PFSK-1 (cell line): ENCODE measurements around the gene TRIP11.

Experiments used
- FOXP2 ChIP-seq: optimal IDR thresholded peaks from 2 replicates; pipeline ENCODE3; 2011; ENCODE audit warnings: borderline replicate concordance, control low read depth, inconsistent platforms; ENCODE audit not compliant: insufficient read depth; ENCODE audit errors: extremely low read length, extremely low read depth
- POLR2AphosphoS5 ChIP-seq: IDR thresholded peaks from 2 replicates; pipeline ENCODE4 v1.6.1; 2012; ENCODE audit warnings: low read depth, mild to moderate bottlenecking, control low read depth, low read length, moderate library complexity
- REST ChIP-seq, 2 experiments: IDR thresholded peaks; 2 replicates each; pipeline versions ENCODE4 v1.6.1 to v1.8.0; 2011 to 2012; ENCODE audit warnings: low read depth in 2 of 2, low read length in 2 of 2, control low read depth in 1 of 2, inconsistent platforms in 1 of 2, mild to moderate bottlenecking in 1 of 2, moderate library complexity in 1 of 2; ENCODE audit not compliant: insufficient read depth in 1 of 2
- SIN3A ChIP-seq: IDR thresholded peaks from 2 replicates; pipeline ENCODE4 v1.6.1; 2012; ENCODE audit warnings: mild to moderate bottlenecking, low read length, moderate library complexity, borderline replicate concordance; ENCODE audit not compliant: insufficient read depth
- TAF1 ChIP-seq: IDR thresholded peaks from 2 replicates; pipeline ENCODE4 v1.6.1; 2012; ENCODE audit warnings: low read length, control low read depth, borderline replicate concordance; ENCODE audit not compliant: insufficient read depth

Gene TRIP11

GRCh38 chr14:91953170-91953985 lies 86.5 kb downstream of the TRIP11 start:
- no peak for TF ChIP-seq REST (IDR thresholded peaks at IDR 0.05; ENCODE audit: insufficient read depth in 1 of 2, low read depth in 2 of 2, low read length in 2 of 2)
- TF ChIP-seq FOXP2: no peak
- TF ChIP-seq POLR2AphosphoS5: no peak
- TF ChIP-seq TAF1: no peak
- no peak for TF ChIP-seq SIN3A

- TF ChIP-seq SIN3A: no peak
- no peak for TF ChIP-seq REST (IDR thresholded peaks at IDR 0.05; ENCODE audit: insufficient read depth in 1 of 2, low read depth in 2 of 2, low read length in 2 of 2)
- no peak for TF ChIP-seq TAF1
- TF ChIP-seq POLR2AphosphoS5: no peak
- TF ChIP-seq FOXP2: no peak
Observed at GRCh38 chr14:91947475-91948184, 92.2 kb downstream of the TRIP11 start, which contains the start of gene FBLN5. FBLN5 (minus strand) TSS chr14:91947694; CDS start chr14:91947229, 465 bp downstream.

GRCh38 chr14:91946622-91947474 lies 93.0 kb downstream of the TRIP11 start:
- no peak for TF ChIP-seq REST (IDR thresholded peaks at IDR 0.05; ENCODE audit: insufficient read depth in 1 of 2, low read depth in 2 of 2, low read length in 2 of 2)
- no peak for TF ChIP-seq TAF1
- TF ChIP-seq POLR2AphosphoS5: no peak
- TF ChIP-seq FOXP2: no peak
- no peak for TF ChIP-seq SIN3A

GRCh38 chr14:91945751-91946621 lies 93.9 kb downstream of the TRIP11 start:
- TF ChIP-seq FOXP2: no peak
- TF ChIP-seq POLR2AphosphoS5: no peak
- TF ChIP-seq SIN3A: no peak
- TF ChIP-seq REST (IDR thresholded peaks at IDR 0.05; ENCODE audit: insufficient read depth in 1 of 2, low read depth in 2 of 2, low read length in 2 of 2): no peak
- no peak for TF ChIP-seq TAF1
